GM19468 (cell line): ENCODE results near the gene RAD51B.

Source experiments
- ATAC-seq: cut with Tn5 transposase; IDR thresholded peaks from one replicate; pipeline ENCODE4 v1.9.1; 2021; ENCODE audit warnings: mild to moderate bottlenecking, moderate library complexity, moderate number of reproducible peaks; ENCODE audit not compliant: unreplicated experiment; ENCODE audit errors: extremely low read depth

RAD51B gene

DNA sequence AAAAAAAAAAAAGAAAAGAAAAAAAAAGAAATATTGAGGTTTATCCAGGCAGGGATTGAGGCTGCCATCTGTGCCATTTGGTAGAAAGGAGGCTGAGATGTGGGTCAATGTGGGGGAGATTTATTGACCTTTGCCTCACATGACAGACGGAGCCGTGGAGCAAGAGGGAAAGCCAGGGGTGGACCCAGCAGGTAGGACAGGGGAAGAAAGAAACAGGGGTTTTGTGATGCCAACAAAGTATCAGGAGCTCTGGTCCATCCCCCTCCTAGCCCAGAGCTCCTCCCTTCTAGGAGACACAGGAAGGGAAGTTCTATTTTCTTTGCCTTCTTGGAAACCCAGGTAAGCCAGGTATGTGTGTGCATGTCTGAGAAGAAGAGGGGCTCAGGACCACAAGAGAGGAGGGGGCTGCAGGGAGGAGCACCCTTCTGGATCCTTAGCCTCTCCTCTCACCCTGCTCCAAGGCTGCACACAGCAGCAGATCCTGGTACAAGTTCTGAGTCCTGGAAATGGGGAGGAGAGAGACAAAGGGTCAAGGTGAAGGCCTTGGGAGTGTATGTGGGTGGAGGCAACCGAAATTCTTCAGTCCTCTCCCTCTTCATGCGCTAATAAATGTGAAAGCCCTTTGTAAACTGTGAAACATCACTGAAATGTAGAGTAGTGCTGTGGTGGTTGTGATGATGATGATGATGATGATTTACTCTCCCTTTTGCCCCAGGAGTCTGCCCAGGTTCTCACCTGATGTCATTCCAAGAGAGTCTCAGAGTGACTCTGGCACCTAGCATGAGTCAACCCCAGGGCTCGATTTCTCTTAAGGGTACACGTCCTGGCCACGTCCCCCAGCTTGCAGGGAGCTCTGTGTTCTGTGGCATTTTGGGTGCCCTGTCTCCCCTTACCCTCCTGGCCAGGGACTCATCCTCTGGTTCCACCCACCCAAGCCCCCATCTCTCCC lies 947.0 kb downstream of the RAD51B start:
- no peak for ATAC-seq

DNA sequence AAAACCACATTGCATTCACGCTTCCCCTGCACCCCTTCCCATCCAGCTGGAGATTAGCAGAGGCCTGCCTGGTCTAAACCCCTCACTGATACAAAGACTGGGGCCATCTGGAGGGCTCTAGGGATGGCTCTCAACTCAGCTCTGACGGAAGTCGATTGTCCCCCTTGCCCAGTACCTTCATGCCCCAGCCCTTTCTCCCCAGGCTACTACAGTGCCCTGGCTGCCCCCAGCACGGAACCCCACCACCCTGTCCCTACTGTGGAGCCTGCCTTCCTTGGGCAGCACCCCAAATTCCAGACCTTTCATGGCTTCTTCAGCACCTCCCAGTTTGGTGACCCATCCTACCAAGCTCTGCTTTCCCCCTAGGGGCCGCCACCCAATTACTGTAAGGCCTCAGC lies 947.7 kb downstream of the RAD51B start:
- no peak for ATAC-seq

GRCh38 chr14:68768316-68768715 lies 948.7 kb downstream of the RAD51B start:
- no peak for ATAC-seq

- ATAC-seq, result no peak
Measured at GRCh38 chr14:68770051-68770450, 950.5 kb downstream of the RAD51B start.

DNA sequence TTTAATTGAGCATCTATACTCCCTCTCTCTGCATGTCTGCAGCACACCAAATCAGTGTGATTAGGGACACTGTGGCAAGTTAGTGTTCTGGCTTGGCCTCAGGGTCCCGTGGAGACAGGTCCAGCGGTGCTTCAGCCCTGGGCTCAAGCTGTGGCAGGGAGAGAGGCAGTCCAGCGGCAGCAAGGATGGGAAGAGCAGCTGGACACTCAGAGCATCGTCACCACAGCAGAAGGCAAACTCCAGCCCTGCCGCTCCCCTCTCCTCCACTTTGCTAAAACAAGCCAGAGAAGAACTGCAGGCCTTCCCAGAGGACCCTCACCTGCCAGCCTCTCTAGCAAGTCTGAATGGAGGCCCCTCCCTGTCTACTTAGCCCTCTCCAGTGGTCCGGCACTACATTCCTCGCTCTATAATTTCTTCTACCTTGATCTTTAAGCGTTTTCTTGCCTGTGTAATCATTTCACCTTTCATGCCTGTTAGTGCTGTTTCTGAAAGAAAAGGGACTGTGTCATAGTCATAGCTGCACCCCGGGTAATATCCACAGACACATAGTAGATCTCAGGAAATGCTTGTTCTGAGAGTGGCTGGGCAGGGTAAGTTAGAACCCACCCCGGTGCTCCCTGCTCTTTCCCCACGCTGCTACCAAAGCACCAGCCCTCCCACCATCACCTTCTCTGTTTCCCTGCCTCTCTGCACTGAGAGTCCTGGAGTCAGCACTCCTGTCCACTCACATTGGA lies 951.1 kb downstream of the RAD51B start:
- no peak for ATAC-seq

GRCh38 chr14:68771631-68772030 lies 952.1 kb downstream of the RAD51B start:
- ATAC-seq, result no peak

GRCh38 chr14:68772761-68773381 lies 953.3 kb downstream of the RAD51B start:
- ATAC-seq, result no peak

DNA sequence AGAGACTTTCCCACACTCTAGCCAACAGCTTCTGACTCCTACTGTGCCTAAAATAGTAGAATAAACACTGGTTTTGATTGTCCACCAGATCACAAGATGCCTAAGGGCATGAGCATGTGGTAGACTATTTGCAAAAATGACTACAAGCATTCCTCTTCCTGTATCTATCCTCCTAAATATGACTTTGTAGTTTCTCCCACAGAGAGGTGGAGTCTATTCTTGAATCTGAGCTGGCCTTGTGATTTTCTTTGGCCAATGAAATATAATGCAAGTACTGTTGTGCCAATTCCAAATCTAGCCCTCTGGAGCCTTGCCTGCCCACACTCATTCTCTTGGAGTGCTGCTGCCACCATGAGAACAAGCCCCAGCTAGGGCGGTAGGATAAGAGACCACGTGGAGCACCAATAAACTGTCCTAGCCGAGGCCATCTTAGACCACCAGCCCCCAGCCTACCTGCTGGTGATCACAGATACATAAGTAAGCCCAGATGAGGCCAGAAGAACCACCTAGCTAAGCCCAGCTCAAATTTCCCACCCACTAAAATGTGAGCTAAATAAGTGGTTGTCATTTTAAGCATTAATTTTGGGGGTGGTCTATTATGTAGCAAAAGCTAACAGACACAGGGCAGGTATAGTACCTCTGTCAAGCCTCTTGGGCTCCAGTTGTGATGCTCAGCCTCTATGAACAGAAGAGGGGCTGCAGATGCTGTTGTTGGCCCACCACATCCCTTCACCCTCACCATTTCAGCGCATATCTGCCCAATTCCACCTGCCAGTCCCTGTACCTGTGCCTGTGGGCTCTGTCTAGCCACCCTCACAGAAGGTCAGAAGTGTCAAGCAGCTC lies 955.4 kb downstream of the RAD51B start:
- ATAC-seq, result no peak

DNA sequence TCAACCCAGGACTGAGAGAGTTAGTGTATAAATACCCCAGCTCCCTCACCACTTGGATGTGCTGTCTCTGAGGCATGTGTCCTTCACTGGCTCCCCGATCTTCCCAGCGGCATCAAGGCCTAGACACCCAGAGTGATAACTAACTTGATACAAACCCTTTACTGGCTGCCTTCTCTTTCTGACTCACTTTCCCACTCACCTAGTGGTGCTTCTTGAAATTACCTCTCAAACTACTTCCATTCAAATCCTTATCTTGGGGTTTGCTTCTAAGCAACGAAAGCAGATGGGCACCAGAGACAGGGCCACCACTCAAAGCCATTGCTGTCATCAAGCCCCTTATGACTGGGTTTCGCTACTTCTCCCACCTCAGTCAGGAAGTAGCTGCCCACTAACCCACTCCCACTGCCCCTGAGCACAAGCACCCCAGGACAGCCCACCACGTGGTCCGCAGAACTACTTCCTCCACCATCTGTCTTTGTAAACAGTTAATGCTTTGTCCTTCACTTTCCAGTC lies 956.1 kb downstream of the RAD51B start:
- no peak for ATAC-seq

DNA sequence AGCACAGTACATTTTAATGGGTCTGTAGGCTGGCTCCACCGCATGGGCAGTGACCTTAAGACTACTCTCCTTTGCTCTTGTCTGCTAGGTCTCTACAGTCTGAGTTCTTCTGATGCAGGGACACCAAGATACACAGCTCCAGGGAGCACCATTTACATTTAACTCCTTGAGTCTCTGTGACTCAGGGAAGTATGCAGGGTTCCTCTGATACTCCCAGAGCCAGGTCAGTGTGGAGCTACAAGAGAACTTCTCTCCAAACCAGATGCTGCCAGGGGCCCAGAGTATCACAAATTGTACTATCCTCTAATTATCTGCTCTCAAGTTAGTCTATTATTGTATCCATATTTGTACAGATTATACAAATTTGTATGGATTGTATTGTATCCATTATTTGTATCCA lies 958.1 kb downstream of the RAD51B start:
- no peak for ATAC-seq
